ENCODE results near the gene ADAMTS12.

- TF ChIP-seq CTCF (IDR thresholded peaks at IDR 0.05) (no peak), POLR2A (IDR thresholded peaks at IDR 0.05) (no peak)
Observed at GRCh38 chr5:33937017-33937706, 45.4 kb upstream of the ADAMTS12 start.

Measured in lower leg skin (tissue), 3 donors.